ENCODE measurements around the gene GASK1A. TPM values are rescaled to one million over a fixed set of nuclear protein-coding genes. Genes with fewer than 3 reads are reported as not detected.

Gene GASK1A
- total and polyA plus RNA-seq, 8 donors, result 1.2 to 23.6 (median 8.1) TPM

GRCh38 chr3:42957573-42957972, 21.5 kb upstream of the GASK1A start:
- Histone ChIP-seq H3K9me3 (no peaks in the 10 kb centered on the region), H3K4me3 (no peak overlapping the region), H3K4me1 (peaks cover 0 to 7% (median 3%) of the 10 kb centered on the region in 4 donors), H3K27ac (no peak overlapping the region), H3K36me3 (no peaks in the 10 kb centered on the region), H3K27me3 (no peaks in the 10 kb centered on the region)
- 79 to 84% (median 81%) methylated on average over 3 of the region's 3 CpGs for WGBS, 5 donors
- DNase-seq, result no peak
- intact Hi-C loops (cut with DNase I; ENCODE audit: low total_unique reads), result no loop called here
- TF ChIP-seq EP300 (IDR thresholded peaks at IDR 0.05) (no peak), POLR2A (IDR thresholded peaks at IDR 0.05) (no peak), POLR2AphosphoS5 (IDR thresholded peaks at IDR 0.05) (no peak)
- TF ChIP-seq, protein P1, sequence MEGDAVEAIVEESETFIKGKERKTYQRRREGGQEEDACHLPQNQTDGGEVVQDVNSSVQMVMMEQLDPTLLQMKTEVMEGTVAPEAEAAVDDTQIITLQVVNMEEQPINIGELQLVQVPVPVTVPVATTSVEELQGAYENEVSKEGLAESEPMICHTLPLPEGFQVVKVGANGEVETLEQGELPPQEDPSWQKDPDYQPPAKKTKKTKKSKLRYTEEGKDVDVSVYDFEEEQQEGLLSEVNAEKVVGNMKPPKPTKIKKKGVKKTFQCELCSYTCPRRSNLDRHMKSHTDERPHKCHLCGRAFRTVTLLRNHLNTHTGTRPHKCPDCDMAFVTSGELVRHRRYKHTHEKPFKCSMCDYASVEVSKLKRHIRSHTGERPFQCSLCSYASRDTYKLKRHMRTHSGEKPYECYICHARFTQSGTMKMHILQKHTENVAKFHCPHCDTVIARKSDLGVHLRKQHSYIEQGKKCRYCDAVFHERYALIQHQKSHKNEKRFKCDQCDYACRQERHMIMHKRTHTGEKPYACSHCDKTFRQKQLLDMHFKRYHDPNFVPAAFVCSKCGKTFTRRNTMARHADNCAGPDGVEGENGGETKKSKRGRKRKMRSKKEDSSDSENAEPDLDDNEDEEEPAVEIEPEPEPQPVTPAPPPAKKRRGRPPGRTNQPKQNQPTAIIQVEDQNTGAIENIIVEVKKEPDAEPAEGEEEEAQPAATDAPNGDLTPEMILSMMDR (IDR thresholded peaks at IDR 0.05), result no peak

DNA sequence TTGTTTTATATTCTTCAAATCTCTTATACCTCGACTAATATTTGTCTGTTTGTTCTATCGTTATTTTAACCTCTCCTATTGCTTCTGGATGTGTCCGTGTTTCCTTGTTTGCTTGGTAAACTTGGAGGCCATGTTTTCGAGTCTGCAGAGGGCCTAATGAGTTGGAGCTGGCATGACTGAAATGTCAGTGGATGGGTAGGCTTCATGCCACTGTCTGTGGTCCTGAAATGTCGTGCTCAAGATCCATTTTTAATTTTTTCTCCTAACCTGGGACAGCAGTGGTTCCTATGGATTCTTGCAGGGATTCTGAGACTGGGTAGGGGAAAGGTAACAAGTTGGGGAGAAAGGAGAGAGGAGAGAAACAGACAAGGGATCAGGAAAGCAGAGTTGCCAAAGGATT, 18.8 kb upstream of the GASK1A start:
- 29 to 54% (median 38%) methylated on average over 5 of the region's 5 CpGs for WGBS, 5 donors
- intact Hi-C loops (cut with DNase I; ENCODE audit: low total_unique reads), result loop anchor here (5.0 kb wide), 1 partner anchor 192 kb away; no protein-coding TSS in a partner anchor
- no peak for DNase-seq
- Histone ChIP-seq H3K4me3 (no peak overlapping the region), H3K27ac (no peak overlapping the region), H3K27me3 (no peaks in the 10 kb centered on the region), H3K9me3 (no peaks in the 10 kb centered on the region), H3K4me1 (peaks cover 0 to 7% (median 3%) of the 10 kb centered on the region in 4 donors), H3K36me3 (no peaks in the 10 kb centered on the region)
- TF ChIP-seq POLR2AphosphoS5 (IDR thresholded peaks at IDR 0.05) (no peak), EP300 (IDR thresholded peaks at IDR 0.05) (no peak), POLR2A (IDR thresholded peaks at IDR 0.05) (no peak)
- TF ChIP-seq, protein P1 (IDR thresholded peaks at IDR 0.05), result no peak

- WGBS, 5 donors, result 91 to 100% (median 94%) methylated on average over 1 of the region's 1 CpG
- TF ChIP-seq, protein P1 (IDR thresholded peaks at IDR 0.05), result no peak
- TF ChIP-seq POLR2A (IDR thresholded peaks at IDR 0.05), result no peak
- no peak for TF ChIP-seq EP300 (IDR thresholded peaks at IDR 0.05)
- TF ChIP-seq POLR2AphosphoS5 (IDR thresholded peaks at IDR 0.05), result no peak
- Histone ChIP-seq H3K27ac (no peak overlapping the region), H3K27me3 (no peaks in the 10 kb centered on the region), H3K36me3 (no peaks in the 10 kb centered on the region), H3K4me3 (no peak overlapping the region), H3K9me3 (no peaks in the 10 kb centered on the region), H3K4me1 (peaks cover 0 to 7% (median 3%) of the 10 kb centered on the region in 4 donors)
- intact Hi-C loops (cut with DNase I; ENCODE audit: low total_unique reads), result loop anchor here (5.0 kb wide), 1 partner anchor 192 kb away; no protein-coding TSS in a partner anchor
- DNase-seq, result no peak
Observed at GRCh38 chr3:42960786-42961185, 18.3 kb upstream of the GASK1A start.

- TF ChIP-seq POLR2AphosphoS5 (IDR thresholded peaks at IDR 0.05) (peak in 1 of 3 donors; percentile 52), POLR2A (IDR thresholded peaks at IDR 0.05) (no peak), EP300 (IDR thresholded peaks at IDR 0.05) (no peak)
- TF ChIP-seq, protein P1 (IDR thresholded peaks at IDR 0.05), result peak in 5 of 7 experiments; percentile 37 to 71 (median 62)
- peaks cover 0 to 7% (median 3%) of the 10 kb centered on the region in 4 donors for H3K4me1 ChIP-seq
- 2 to 8% (median 6%) methylated on average over 4 of the region's 4 CpGs for WGBS, 5 donors
- H3K4me3 ChIP-seq, result no peak overlapping the region
- DNase-seq, result peak; percentile 29 to 86
- intact Hi-C loops (cut with DNase I; ENCODE audit: low total_unique reads), result loop anchor here (5.0 kb wide), 1 partner anchor 191 kb away; no protein-coding TSS in a partner anchor
- H3K36me3 ChIP-seq, result no peaks in the 10 kb centered on the region
- H3K27me3 ChIP-seq, result no peaks in the 10 kb centered on the region
- no peak overlapping the region for H3K27ac ChIP-seq
- no peaks in the 10 kb centered on the region for H3K9me3 ChIP-seq
Observed at GRCh38 chr3:42961633-42962032, 17.5 kb upstream of the GASK1A start.
